Fibroblast of peridontal ligament (primary cell): ENCODE data around the gene METRNL.

ENCODE experiments used
- DNase-seq: peaks from one replicate; pipeline ENCODE4 v3.0.0-alpha.2; 2010; ENCODE audit errors: extremely low read depth

METRNL gene

DNA sequence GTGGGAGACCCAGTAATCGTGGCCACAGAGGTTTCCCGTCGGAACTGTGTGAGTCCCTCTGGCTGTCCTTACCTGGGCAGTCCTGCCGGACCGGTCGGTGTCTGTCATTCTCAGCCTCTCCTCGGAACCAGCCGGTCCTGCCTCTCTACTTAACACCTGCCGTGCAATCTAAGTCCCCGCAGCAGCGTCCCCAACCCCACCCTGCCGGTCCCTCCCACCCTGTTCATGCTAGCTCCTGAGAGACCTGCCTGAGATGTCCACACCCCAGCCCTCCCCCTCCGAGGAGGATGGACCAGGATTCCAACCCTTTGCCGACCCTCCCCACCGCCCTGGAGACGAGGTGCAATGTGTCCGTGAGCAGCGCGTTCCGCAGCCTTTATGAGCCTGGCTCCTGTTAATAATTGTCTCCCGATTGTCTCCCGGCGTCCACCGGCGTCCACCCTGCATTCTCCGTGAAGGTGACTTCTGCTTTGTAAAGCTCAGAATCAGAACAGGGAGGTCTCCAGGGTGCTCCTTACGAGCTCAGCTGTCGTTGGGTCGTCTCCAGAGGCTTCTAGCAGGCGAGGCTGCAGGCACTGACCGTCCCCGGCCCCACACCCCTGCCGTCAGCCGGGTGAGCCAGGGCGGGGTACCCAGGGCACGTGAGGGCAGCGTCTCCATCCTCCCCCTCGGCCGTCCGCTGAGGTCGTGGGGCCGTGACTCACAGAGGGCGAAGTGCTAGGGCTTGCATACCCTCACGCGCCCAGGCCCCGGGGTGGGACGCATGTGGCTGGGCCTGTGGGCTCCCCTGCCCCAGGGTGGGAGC is 10.1 kb downstream of the METRNL start:
- no peak for DNase-seq

DNA sequence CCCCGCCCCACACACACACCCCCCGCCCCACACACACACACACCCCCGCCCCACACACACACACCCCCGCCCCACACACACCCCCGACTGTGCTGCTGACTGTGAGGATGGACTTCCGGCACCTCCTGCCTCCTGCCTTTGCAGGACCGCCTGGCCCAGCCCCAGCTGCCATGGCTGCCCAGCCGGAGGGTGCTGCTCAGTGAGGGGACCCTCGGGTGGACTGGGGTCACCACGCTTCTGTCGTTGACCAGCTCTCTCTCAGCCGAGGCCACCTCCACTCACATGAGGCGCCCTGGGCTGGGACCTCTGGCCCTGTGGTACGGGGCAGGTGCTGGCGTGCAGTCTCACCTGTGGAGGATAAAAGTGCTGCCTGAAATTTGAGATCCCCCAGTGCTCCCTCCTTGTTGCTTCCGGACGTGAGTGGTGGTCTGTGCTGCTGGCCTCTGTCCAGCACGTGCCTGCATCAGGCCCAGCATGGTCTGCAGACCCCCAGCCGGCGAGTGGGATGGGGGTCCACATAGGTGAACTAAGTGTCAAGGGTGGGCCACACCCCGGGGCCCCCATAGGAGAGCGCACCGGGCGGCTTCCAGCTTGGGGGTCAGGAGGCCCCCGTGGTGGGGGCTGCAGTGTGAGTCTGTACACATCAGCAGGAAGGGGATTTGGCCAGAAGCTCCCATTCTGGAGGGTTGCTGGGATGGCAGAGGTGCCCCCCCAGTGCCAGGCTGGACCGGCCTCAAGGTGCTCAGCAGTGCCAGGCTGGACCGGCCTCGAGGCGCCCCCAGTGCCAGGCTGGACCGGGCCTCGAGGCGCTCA is 11.2 kb downstream of the METRNL start:
- DNase-seq, result no peak

DNA sequence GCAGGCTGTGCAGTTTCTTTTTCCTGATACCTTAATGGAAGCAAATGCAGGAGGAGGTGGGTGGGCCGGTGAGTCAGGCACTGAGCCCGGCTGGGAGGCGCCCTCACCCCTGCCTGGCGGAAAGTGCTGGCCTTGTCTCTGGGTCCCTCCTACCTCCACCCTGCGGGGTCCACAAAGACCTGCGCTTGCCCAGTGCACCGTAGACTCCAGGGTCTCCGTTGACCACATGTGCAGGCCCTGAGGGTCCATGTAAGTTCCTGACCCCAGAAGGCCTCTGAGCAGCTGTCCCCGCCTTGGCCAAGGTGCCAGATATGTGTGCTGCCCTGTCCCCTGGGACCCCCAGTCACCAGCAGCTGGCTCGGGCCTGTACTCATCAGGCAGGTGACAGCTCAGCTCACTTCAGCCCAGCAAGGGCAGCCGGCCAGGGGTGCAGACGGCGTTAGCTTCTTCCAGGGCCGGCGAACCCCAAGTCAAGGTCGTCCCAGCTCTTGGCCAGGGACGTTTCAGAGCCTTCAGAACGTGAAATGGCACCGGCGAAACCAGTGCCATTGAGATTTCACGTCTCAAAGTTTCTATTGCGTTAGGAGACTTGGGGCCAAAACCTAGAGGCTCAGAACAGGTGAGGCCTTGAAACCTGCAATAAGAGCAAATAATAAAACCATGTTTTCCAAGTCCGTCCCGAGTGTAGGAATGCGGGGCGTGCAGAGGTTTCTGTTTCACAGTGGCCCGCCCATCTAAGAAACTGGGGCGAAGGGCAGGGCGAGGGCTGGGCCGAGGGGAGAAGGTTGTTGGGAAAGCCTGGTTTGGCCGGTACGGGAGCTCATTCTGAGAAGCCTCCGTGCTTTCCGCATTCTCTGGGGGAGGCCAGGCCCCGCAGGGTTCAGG is 12.1 kb downstream of the METRNL start:
- DNase-seq, result no peak

DNA sequence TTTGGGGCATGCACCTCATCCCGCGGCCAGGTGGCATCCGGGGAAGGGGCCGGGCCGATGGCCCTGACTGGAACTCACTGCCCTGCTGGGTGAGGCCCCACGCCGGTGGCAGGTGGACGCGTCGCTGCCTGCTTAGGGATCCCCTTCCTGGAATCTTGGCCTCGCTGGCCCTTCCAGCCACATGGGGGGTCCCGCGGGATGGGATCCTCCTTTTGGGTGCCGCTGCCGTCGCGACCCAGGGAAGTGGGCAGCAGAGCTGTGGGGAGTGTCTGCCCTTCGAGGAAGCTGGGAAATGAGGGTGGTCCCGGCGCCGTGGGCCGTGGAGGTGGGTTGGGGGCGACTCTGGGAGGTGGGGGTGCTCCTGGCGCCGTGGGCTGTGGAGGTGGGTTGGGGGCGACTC is 12.8 kb downstream of the METRNL start:
- no peak for DNase-seq

DNA sequence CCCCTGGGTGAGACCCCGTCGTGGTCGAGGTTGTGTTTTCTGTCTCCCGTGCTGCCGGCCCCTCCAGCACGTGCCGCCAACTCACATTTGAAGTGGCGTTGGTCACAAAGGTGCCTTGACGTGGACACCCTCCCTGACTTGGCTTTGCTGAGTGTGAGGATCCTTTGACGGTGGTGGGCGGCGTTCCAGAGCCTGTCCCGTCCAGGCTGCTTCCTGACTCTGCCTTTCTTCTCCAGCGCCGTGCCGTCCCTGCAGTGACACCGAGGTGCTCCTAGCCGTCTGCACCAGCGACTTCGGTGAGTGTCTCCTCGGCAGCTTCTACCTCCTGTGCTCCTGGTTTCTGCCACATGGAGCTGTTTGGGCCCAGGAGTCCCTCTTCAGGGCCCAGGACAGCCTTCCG is 13.5 kb downstream of the METRNL start:
- DNase-seq, result no peak

DNA sequence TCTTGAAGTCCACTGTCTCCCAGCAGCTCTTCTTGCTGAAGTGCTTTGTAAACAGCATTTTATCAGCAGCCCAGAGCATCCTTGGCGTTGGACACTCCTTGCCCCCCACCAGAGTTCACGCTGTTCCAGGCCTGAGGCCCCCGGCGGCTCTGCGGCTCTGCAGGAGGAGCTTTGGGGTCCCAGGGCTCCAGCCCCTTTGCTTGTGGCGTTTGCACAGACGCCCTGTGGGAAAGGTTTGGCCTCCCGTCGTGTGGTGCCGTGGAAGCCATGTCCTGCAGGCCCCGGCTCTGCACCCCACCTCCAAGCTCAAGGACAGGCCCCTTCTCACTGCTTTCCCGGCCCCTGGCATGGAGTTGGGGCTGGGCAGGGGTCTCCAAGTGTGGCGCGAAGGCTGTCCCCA is 14.1 kb downstream of the METRNL start:
- no peak for DNase-seq

DNA sequence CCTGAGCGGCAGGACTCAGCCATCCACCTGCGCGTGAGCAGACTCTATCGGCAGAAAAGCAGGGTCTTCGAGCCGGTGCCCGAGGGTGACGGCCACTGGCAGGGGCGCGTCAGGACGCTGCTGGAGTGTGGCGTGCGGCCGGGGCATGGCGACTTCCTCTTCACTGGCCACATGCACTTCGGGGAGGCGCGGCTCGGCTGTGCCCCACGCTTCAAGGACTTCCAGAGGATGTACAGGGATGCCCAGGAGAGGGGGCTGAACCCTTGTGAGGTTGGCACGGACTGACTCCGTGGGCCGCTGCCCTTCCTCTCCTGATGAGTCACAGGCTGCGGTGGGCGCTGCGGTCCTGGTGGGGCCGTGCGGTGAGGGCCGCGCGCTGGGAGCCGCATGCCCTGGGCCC is 14.9 kb downstream of the METRNL start:
- no peak for DNase-seq

DNA sequence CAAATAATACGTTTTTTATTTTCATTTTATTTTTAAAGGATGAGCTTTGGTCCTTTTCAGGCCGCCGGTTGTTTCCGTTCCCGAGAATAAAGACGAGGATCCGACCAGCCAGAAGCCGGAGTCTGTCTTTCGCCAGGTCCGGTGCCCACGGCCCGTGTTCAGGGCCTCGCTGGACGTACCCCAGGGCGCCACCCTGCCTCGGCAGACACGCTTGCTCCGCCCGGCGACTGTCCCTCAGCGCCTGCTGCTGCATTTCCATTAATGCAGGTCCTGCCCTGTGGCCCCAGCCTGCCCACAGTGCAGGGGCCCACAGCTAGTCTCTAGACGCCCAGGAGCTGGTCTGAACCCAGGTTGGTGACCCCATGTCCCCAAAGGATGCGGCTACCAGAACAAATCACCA is 15.6 kb downstream of the METRNL start:
- DNase-seq, result no peak

DNA sequence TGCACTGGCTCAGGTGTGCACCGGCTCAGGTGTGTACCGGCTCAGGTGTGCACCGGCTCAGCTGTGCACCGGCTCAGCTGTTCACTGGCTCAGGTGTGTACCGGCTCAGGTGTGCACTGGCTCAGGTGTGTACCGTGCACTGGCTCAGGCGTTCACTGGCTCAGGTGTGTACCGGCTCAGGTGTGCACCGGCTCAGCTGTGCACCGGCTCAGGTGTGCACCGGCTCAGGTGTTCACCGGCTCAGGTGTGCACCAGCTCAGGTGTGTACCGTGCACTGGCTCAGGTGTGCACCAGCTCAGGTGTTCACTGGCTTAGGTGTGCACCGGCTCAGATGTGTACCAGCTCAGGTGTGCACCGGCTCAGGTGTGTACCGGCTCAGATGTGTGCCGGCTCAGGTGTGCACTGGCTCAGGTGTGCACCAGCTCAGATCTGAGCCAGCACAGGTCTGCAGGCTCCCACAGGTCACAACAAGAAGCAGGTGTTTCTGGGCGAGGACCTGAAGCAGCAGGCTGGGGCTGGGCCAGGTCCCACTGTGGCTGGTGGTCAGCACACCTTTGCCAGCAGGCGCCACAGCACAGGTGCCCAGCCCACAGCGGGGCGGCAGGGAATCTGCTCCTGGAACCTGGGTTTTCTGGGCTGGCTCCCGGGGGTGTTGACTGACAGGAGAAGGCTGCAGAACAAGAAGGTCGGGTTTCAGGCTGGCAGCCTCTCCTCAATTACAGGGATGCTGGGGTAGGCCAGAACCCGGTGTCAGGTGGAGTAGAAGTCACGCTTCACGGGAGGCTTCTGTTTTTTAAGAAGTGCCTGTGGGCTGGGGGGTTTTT is 17.2 kb downstream of the METRNL start:
- DNase-seq, result no peak

DNA sequence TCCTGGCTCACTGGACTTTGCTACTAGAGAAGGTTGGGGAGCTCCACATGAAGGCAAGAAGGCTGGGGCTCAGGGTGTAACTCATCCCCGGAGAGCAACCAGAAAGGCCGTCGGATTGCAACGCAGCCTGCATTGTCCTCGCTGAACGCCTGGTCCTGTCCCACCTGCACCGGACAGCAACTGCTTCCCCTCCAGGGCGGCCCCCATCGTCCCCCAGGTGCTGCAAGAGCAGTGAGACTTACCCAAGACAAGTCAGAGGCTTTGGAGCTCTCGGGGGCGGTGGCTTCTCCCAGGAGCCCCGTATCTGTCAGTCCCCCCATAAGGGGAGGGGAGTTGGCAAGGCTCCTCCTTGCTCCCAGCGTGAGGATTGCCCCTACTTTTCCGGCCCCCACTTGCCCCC is 18.4 kb downstream of the METRNL start:
- no peak for DNase-seq

DNA sequence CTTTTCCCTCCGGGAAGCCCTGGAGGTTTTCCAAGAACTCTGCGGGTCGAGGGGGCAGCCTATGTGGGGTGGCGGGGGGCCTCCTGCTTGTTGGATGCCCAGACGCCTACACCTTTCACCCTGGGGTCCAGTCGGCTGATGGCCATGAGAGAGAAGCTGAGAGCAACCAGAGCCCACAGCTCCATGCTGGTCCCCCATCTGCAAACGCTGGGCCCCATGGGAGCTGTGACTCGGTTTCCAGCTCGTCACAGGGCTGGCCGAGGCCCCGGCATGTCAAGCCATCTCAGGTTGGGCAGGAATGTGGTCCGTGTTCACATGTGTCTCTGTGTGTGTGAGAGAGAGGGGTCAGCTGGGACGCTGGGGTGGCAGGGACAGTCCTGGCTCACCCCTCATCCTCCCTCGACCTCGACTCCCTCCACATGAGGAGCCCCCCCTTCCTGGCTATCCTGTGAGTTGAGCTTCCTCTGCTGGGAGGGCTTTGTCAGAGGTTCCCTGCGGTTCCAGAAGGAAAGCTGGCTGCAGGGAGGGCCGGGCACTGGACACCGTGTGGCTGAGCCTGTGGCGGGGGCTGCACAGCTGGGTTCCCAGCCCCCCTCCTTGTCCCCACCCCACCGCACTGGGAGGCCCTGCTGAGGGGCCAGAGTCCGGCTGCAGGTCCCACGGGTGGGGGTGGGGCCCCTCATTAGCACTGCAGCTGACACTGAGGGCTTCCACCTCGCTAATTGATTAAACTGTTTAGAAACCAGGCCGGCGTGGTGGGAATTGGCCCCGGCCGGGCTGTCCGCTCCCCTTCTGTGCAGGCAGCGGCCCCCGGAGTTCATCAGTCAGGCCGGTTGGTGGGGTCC is 19.1 kb downstream of the METRNL start:
- DNase-seq, result no peak

DNA sequence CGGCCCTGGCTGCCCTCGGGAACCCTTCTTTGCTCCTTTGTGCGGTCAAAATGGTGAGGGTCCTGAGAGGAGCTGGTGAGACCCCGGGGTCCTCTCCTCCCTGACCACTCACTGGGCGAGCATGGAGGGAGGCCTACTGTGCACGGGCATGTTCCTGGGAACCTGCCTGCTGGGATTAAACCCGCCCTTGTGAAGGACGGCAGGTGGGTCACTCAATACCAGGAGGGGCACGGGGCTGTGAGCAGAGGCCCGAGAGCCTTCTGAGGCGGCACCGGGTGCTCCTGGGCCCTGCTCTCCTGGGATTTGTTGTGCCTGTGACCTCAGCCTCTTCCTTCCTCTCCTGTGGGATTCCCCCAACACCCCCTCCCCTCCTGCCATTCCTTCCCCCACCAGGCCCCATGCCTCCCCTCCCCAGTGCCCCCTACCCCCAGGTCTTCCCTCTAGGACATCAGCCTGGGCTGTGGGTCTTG is 19.7 kb downstream of the METRNL start:
- DNase-seq, result no peak

DNA sequence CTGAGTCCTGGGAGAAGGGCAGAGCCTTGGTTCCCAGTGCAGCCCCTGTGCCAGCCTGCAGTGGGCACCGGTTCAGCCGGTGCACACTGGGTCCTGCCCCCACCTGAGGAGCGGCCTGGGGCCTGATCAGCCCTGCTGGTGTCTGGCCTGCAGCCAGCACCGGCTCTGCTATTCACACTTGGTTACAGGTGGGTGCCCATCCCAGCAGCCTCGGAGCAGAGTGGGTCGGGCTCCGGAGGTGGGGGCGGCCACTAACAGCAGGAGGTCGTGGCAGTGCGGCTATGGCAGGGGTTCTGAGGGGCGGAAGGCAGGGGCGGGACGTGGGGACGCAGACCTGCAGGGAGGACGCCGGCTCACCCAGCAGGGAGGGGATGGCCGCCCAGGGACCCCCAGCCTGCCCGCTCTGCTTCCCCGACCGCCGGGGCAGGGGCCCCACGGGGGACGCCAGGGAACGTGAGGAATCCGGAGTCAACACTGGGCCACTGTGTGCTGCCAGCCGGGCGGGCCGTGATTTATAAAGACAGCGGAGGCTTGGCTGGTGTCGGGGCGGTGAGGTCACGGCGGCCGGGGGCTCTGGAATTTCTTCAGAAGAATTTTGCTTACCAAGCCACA is 20.3 kb downstream of the METRNL start:
- DNase-seq, result no peak

DNA sequence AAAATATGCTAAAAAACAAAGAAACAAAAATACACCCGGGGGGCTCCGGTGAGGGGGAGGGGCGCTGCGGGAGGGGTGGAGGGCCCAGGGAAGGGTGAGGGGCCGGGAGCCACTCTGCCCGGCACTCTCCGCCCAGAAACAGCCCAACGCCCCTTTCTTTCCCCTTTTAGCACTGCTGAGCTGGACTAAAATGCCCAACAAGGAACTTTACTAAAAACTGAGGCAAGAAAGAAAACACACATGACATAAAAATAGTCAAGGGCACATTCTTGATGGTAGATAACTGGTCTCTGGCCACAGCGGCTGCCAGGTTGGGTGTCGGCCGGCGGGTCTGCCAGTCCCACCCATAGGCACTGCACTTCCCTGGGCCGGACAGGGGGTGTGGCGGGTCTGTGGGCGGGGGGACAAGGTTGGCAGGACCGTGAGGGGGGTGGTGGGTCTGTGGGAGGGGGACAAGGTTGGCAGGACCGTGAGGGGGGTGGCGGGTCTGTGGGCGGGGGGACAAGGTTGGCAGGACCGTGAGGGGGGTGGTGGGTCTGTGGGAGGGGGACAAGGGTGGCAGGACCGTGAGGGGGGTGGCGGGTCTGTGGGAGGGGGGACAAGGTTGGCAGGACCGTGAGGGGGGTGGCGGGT is 20.9 kb downstream of the METRNL start:
- DNase-seq, result no peak

DNA sequence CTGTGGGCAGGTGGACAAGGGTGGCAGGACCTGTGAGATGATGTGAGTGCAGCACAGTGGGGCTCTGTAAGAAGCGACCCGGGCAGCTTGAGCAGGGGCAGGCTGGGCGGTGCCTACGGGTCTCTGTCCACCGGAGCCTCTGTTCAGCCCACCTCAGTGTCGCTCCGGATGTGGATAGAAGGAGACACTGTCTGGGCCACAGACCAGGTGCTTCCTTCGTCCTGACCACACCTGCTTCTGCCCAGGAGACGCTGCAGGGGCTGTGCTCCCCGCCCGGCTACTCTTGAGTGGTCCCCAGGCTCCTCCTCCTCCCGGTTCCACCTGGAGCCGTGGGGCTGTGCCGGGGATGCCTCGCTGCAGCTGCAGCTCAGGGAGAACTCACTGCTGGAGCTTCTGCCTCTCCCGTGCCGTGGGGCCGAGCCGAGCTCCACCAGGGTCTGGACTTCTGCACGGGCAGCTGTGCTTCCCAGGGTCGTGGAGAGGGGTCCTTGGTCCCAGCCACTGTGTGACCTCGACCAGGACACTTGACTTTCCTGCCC is 21.5 kb downstream of the METRNL start:
- no peak for DNase-seq

DNA sequence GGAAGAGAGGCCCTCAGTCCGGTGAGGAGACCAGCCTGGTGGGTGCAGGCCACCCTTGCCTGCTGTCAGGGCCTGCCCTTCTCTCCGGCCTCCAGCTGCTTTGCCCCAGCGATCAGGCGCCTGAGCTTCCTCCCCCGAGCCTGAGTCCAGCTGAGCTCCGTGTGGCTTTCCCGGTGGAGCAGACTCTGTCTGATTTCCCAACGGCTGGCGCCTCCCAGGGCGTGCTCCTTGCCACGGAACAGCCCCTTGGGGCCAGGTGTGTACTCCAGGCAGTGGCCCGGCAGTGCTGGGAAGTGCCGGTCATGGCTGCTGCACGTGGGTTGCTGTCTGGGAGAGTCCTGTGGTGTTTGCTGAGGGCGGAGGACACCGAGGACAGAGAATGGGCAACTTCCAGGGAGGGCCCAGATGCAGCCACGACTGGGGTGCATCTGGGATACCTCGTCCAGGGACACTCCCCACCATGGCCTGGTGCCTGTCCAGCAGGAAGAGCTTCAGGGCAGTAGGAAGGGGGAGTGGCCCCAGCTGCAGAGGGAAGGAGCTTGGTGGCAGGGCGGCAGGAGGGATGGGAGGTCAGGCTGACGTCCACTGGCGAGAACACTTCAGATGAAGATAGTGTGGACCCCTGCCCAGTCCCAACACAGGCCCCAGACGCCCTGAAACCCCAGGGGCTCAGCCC is 22.5 kb downstream of the METRNL start:
- no peak for DNase-seq

DNA sequence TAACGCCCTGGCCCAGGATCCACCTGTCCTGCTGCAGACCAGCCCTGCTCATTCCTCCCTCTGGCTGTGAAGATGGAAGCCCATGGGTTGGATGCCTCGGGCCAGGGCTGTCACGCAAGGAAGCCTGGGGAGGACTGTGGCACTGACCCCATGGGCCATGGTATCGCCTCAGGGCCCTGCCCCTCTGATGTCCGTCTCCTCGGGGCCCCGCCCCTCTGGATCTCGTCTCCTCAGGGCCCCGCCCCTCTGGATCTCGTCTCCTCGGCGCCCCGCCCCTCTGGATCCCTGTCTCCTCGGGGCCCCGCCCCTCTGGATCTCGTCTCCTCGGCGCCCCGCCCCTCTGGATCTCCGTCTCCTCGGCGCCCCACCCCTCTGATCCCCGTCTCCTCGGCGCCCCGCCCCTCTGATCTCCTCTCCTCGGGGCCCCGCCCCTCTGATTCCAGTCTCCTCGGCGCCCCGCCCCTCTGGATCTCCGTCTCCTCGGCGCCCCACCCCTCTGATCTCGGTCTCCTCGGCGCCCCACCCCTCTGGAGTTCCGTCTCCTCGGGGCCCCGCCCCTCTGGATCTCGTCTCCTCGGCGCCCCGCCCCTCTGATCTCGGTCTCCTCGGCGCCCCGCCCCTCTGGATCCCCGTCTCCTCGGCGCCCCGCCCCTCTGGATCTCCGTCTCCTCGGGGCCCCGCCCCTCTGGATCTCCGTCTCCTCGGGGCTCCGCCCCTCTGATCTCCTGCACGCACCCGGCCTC is 24.0 kb downstream of the METRNL start:
- no peak for DNase-seq

DNA sequence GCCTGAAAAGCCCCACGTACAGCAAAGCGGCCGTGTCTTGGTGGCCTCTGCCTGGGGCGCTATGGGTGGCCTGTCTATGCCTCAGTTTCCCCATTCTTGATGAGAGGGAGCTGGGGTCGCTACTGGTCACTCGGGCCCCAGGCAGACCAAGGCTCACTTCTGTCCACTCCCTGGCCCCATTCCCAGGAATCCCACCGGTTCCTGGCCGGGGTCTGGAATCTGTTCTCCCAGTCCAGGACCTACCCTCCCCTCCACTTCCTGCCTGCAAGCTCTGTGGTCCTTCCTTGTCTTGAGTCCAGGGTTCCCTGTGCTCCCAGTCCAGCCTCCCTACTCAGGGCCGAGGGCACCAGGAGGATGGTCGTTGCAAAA is 24.5 kb downstream of the METRNL start:
- no peak for DNase-seq
